SKM-1 (cell line): ENCODE results near the gene ZNF236.

ENCODE experiments used
- DNase-seq: peaks from one replicate; lab custom pipeline; 2025; ENCODE audit not compliant: unreplicated experiment; lab: John Stamatoyannopoulos, UW

Gene ZNF236

DNA sequence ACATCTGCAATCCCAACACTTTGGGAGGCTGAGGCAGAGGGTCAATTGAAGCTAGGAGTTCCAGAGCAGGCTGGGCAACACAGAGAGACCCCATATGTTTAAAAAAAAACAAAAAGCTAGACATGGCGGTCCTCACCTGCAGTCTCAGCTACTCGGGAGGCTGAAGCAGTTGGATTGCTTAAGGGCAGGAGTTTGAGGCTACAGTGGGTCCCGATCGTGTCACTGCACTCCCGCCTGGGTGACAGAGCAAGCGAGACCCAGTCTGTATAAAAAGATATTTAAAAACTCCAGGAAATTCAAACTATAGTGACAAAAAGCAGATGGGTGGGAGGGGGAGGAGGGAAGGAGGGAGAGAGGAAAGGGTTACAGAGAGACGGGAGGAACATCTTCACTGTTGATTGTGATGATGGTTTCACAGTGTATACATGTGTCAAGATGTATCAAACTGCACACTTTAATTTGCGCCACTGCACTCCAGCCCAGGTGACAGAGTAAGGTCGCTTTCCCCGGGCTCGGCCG is 942 bp upstream of the ZNF236 start:
- DNase-seq: no peak

DNA sequence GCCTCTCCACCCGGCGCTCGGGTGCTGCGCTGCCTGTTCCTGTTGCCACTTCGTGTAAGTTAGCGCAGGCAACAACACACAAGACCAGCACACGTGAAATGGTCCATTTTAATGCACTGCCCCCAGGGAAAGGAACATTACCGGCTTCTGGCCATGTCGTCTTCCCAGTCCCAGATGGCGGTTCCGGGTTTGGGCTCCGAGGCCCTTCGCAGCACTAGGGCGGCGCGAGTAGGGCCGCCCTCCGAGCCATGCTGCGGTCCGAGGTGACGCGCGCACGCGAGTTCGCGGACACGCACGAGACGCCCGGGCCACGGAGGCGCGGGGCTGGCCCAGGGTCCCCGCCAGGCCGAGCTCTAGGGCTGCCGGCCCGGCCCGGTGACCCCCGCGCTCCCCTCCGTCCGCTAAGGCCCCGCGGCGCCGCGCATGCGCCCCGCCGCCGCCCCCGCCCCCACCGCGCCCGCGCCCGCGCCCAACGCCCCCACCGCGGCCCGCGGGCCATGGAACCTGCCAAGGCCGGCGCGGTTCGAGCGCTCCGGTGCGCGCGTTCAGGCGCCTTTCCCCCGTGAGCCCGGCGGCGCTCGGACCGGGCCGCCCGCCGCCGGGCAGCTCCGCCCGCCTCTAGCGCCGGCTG is 367 bp upstream of the ZNF236 start:
- no peak for DNase-seq

DNA sequence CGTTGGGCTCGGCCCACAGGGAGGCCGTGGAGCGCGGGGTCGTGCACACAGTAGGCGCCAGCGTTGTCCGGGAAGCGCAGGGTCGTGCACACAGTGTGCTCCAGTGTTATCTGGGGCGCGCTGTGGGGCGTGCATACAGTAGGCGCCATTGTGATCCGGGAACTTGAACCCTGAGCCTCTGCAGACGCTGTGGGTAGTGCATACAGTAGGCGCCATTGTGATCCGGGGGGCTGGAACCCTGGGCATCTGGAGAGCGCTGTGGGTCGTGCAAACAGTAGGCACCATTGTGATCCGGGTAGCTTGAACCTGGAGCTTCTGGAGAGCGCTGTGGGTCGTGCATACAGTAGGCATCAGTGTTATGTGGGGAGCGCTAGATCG is 793 bp downstream of the ZNF236 start:
- no peak for DNase-seq

DNA sequence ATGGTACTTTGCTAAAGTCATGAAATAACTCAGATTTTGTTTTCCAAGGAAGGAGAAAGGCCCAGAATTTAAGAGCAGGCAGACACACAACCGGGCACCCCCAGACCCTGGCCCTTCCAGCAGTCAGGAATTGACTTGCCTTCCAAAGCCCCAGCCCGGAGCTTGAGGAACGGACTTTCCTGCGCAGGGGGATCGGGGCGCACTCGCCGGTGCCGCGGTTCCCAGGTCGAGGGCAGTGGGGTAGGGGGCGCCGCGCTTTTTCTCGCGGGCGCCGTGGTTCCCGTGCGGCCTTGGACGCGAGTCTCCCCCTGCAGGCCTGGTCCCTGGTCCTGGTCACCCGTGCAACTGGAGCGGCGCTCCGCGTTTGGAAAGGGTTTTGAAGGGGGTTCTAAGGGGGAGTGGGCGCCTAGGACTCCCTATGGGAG is 1.2 kb downstream of the ZNF236 start:
- no peak for DNase-seq

DNA sequence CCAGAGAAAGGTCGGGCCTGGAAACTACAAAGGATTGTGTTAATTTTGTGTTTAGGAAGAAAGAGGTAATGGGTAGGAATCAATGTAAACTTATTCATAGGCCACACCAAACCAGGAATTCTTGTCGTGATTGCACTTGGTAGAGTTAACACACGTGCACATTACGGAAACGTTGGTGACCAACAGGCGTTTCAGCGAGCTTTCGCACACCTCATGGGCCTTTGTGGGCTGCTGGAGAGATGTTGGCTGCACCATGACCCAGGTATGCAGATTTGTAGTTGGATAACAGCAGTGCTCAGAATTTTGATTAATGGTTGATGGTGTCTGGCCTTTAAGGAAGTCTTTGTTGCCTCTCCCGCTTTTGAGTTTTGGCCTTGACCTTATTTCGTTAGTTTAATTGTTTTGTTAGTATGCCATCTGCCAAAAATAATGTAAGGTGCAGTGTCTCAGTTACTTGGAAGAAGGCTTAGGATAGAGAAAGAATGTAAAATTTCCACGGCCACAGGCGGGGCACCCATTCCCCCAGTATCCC is 1.9 kb downstream of the ZNF236 start:
- no peak for DNase-seq

DNA sequence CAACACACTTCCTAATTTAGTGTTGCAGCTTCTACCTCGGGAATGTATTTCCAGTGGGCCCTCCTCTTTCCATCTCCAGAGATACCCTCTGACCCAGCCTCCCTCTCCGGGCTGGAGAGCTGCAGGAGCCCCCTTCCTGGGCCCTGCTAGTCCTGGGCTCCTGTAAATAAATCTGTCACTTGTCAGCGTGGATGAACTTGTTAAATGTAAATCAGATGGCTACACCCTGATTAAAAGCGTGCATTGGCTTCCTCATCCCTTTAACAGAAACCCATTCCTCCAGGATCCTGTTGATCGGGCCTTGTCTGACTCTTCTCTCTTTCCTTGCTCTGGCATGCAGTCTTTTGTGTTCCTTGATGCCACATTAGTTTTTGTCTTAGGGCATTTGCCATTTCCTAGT is 2.4 kb downstream of the ZNF236 start:
- DNase-seq: no peak

DNA sequence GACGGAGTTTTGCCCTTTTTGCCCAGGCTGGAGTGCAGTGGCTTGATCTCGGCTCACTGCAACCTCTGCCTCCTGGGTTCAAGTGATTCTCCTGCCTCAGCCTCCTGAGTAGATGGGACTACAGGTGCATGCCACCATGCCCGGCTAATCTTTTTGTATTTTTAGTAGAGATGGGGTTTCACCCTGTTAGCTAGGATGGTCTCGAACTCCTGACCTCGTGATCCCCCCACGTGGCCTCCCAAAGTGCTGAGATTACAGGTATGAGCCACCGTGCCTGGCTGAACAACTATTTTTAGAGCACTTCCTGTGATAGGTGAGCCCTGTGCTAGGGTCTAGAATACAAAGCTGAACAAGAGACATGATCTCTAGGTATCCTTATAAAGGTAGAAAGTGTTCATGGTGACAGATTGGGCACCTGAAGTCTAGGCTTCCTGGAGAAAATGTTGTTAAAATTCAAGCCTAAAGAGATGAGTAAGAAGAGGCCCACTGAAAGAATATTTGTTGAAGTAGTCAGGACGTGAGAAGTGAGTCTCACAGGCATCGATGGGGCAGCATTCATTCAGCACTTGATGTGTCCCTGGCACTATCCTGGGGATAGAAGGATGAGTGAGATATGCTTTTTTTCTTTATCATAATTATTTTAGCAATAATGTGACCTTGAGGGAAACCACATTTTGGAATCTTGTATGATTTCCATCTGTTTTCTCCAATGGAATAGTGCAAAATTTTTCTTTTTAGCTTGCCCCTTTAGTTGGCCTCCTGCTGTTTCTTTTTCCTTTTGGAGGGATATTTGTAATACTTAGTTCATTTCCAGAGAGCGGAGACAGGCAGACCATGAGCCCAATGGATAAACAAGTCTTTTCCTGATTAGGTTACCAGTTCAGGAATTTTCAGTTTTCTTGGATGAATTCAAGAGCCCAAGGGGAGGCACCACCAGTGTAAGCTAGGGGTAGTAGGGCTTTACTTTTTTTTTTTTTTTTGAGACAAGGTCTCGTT is 5.1 kb downstream of the ZNF236 start:
- no peak for DNase-seq

DNA sequence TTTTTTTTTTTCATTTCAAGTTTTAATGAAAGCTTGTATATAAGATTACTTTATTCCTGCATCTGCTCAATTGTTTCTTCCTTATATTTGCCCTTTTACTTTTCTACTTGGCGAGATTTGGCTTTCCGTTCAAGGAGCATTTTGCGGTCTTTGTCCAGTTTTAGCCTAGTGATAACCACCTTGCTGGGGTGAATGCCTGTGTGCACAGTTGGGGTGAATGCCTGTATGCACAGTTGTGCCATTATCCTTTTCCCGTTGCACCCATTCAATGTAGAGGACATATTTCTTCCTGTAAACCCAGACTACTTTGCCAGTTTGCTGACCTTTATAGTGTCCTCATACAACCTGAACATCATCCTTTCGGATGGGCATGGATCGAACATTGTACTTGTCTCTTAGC is 12.0 kb downstream of the ZNF236 start:
- DNase-seq: no peak

DNA sequence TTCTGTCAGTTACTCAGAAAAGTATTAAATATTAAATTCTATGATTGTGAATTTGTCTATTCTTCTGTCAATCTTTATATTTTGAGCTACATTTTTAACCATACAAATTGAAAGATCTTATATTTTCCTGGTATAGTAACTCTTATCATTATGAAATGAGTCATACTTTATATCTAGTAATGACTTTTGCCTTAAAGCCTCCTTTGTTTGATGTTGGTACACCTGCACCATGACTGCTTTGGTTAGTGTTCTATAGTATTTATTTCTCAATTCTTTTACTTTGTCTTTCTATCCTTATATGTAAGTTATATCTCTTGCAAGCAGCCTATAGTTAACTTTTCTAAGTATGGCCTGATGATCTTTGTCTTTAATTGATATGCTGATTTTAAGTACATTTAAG is 13.0 kb downstream of the ZNF236 start:
- no peak for DNase-seq

DNA sequence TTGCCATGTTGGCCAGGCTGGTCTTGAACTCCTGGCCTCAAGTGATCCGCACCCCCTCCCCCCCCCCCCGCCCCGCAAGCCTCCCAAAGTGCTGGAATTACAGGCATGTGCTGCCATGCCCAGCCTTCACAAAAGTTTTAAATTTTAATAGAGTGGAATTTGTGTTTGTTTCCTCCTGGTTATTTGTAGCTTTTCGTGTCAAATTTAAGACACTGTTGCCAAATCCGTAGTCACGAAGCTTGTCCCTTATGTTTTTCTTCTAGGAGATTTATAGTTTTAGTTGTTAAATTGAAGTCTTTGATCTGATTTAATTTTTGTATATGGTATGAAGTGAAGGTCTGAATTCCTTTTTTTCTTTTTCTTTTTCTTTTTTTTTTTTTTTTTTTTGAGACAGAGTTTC is 14.7 kb downstream of the ZNF236 start:
- no peak for DNase-seq

DNA sequence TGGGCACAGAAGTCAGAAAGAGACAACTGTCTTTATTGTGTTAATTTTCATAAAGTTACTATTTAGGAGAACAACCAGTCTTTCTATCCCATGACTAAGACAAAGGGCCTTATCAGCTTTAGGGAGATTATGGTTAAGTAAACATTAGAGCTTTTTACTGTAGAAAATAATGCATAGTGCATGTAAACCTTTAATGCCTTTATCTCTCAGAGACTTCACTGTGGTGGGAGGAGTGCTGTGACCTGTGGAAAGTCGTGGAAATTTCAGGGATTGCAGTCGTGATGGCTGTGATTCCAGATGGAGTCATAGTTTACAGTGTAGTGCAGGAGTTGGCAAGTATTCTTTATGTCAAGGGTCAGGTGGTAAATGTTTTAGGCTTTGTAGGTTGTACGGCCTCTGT is 15.8 kb downstream of the ZNF236 start:
- no peak for DNase-seq

DNA sequence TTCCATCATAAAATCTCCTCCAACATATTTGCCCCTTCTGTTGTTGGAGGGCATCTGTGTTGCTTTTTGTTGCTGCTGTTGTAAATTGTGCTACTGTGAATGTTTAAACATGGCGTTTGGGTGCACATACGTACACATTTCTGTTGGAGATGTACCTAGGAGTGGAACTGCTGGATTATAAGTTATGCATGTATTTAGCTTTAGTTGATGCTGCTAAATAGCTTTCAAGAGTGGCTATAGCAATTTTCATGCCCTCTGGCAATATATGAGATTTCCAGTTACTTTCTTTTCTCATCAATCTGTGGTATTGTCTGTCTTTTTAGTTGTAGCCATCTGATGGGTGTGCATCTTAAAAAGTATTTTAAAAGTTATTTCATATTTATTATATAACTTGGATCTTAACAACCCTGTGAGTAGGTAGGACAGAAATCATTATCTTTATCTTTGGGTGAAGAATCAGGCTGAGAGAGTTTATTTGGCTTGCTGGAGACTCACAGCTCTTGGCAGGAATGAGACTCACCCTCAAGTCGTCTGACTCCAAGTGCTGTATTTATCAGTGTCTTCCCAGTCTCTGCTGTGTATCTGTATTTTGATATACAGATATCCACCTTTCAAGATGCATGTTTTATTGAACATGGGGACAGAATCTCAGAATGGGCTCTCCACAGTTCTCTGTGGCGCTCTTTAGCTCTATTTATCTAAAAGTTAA is 16.9 kb downstream of the ZNF236 start:
- DNase-seq: no peak

DNA sequence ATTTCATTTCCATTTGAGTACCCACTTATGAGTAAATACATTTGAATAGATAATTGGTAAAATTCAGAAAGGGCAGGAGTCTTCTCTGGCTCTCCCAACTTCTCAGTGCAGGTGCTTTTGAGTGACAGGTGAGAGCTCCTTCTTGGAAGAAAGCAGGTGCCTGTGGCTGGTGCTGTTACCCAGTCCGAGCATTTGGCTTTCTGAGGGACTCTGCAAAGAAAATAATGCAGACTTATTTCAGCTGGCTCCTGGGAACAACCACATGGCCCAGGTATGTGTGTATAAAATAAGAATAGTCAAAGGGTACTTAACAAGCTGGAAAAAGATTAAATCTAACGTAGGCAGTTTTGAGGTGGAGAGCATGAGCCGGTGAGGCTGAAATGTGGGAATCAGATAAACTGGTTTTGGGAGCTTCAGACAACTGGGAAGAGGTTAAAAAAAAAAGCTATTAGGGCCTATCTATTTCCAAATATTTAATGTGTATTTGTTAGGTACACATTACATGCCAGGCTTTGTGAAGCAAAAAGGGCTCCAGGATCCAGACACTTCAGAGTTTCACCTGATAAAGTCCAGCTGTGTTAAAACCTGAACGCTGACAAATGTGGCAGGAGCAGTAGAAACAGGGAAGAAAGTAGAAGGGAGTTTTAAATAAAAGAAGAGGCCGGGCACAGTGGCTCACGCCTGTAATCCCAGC is 20.6 kb downstream of the ZNF236 start:
- DNase-seq: no peak

DNA sequence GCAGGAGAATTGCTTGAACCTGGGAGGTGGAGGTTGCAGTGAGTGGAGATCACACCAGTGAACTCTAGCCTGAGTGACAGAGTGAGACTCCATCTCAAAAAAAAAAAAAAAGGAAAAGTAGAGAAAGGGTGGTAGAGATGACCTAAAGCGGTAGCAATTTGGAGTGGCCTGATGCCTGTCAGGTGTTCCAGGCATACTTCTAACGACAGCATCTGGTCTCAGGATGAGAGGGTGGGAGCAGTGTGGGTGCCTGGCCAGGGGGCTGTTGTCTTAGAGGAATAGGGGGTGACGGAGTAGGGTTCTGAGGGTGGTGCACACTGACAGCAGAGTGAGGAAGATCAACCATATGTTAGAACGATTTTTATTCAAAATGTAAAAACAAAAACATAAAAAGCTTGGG is 21.8 kb downstream of the ZNF236 start:
- DNase-seq: no peak

DNA sequence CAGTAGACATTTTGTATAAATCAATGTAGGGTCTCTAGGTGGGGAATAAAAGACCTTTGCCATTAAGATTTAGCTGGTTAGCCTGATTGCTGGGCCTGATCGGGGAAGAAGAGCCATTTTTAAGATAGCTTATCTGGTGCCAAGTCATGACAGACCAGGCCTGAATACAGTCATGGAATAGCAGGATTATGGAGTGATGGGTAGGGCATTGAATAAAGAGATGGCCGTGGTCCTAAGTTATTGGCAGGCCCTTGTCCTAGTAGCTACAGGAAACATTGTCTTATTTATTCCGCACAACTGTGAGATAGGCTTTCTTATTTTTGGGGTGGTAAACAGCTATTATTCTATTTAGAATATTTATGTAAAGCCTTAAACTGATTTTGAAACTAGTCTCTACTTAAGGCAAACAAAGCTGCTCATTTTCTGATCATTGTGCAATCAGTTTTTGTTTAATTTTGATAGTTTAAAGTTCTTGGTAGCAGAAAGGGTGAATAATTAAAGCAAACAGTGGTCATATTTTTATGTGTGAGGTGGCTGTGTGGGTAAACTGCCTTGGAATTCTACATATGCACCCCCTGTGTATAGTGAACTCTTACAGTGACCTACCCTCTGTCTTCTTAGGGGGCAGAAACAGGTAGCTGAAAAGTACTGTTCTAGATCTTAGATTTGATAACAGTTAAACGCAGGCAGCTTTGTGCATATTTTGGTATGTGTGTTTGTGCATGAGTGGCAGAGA is 22.6 kb downstream of the ZNF236 start:
- DNase-seq: no peak

DNA sequence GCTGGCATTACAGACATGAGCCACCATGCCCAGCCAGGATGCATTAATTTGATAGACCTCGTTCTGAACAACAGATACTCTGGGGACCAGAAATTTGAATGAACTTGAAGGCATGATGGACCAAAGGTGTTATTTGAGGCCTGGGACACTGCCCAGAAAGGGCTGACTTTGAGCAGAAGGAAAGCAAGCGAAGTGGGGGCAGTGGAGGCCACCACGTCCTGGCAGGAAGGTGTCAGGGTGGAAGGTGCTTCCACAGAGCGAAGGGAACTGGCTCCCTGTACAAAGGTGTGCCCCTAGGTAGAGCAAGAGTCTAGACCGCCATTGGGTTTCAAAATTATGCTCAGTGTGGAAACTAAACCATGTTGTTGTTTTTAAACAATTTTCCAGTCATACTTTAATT is 23.9 kb downstream of the ZNF236 start:
- no peak for DNase-seq

DNA sequence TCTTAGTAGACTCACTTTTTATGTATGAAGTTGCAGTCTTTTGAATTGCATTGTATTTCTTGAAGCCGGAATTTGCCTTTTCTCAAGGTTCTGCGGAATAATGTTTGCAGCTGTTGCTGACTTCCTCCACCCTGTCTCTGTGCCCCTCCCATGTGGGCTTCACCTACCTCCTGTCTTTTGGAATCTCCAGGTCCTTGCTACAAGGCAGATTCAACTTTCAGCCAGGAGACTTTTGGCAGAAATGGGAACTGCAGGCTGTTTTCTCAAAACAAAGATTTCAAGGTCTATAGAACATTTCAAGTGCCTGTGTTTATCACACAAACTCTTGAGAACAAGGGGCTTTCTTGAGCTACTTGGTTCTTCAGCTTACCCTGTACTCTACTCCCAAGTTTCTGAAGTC is 25.6 kb downstream of the ZNF236 start:
- no peak for DNase-seq

DNA sequence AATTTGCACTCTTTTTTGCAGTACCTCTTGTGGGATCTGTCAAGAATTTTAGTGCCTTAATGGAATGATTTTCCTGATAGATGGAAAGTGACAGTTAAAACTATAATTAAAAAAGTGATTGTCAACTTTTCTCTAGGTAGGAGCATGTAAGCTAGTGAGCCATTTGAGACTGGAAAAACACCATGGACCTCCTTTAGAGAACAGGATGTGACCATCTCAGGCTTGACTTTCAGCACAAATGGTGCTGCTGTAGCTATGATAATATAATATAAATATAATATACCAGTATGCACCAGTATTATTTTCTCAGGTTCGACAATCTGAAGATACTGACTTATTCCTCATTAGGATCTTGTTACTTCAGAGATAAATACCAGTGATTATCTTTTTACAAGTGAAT is 27.8 kb downstream of the ZNF236 start:
- no peak for DNase-seq

DNA sequence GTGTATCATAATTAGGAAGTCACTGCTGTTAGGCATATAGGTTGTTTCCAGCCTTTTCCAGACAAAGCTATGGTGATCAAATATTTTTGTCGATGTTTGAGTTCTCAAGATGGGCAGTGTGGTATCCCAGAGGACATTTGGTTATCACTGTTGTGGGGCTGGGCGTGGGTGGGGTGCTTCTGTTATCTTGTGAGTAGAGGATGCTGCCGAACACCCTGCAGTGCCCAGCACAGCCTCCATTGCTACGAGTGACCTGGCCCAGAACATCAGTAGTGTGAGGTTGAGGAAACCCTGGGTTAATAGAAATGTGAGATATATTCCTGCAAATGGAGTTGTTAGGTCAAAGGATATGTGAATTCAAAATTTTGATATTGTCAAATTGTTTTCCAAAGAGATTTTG is 33.2 kb downstream of the ZNF236 start:
- no peak for DNase-seq

DNA sequence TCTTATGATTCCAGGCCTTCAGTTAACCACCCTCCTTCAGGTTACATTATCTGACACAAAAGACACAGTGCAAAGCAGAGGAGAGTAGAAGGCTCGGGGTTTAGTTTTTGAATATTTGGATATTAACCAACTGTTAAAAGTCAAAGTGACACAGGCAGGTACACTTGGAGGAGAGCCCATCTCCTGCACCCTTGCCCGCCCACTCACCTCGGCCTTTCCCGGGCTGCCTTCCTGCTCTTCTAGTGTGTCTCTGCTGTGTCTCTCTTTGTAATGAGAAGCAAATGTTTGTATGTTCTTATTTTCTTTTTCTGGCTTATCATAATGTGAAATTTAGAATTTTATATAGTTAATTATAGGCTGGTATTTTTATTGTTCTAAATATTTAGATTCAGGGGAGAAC is 35.1 kb downstream of the ZNF236 start:
- DNase-seq: no peak
